Vagina (tissue), 2 donors: Measurements from ENCODE around the gene PROZ.

Experiments used
- POLR2A ChIP-seq, 2 donors: fragments of 450-650 bp; IDR thresholded peaks; one replicate each; pipeline ENCODE4 v1.6.1; 2017; ENCODE audit warnings: antibody characterized with exemption in 2 of 2, mild to moderate bottlenecking in 2 of 2, moderate library complexity in 2 of 2
- TF ChIP-seq, protein P1 (sequence below), 3 experiments: fragments of 450-650 bp in 2 of 3; fragments of 200-600 bp in 1 of 3; sonication (generic) in 1 of 3; IDR thresholded peaks; one replicate each; pipeline ENCODE4 v1.5.1; 2017 to 2019; ENCODE audit warnings: antibody characterized with exemption in 3 of 3, mild to moderate bottlenecking in 2 of 3, moderate library complexity in 2 of 3

DNA sequence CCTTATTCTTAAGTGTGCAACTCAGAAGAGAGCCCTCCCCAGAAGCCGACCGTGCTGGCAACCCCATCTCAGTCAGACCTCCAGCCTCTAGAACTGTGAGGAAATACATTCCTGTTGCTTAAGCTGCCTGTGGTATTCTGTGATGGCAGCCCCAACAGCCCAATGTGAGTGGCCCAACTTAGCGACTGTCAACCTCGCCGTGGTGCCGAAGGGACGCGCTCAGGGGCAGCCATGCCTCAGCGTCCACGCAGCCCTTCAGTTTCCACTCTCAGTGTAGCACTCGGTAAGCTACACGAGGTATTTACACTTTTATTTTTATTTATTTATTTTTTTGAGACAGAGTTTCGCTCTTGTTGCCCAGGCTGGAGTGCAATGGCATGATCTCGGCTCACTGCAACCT, 18.4 kb downstream of the PROZ start:
- TF ChIP-seq, protein P1, sequence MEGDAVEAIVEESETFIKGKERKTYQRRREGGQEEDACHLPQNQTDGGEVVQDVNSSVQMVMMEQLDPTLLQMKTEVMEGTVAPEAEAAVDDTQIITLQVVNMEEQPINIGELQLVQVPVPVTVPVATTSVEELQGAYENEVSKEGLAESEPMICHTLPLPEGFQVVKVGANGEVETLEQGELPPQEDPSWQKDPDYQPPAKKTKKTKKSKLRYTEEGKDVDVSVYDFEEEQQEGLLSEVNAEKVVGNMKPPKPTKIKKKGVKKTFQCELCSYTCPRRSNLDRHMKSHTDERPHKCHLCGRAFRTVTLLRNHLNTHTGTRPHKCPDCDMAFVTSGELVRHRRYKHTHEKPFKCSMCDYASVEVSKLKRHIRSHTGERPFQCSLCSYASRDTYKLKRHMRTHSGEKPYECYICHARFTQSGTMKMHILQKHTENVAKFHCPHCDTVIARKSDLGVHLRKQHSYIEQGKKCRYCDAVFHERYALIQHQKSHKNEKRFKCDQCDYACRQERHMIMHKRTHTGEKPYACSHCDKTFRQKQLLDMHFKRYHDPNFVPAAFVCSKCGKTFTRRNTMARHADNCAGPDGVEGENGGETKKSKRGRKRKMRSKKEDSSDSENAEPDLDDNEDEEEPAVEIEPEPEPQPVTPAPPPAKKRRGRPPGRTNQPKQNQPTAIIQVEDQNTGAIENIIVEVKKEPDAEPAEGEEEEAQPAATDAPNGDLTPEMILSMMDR (IDR thresholded peaks at IDR 0.05): no peak
- TF ChIP-seq POLR2A (IDR thresholded peaks at IDR 0.05): no peak
